Adrenal gland (tissue), 12 donors: ENCODE results near the gene SLC9A9. TPM values are rescaled to one million over a fixed set of nuclear protein-coding genes. Genes with fewer than 3 reads are reported as not detected.

ENCODE experiments used
- DNase-seq, 7 donors: peaks; one replicate each; pipeline ENCODE4 v3.0.0-alpha.2; 2019 to 2020
- H3K27ac ChIP-seq, 5 donors: fragments of 200-600 bp; sonication (generic) in 4 of 5; 1 replicate in 3 of 5; 2 replicates in 2 of 5; pipeline versions ENCODE4 v1.5.1 to v1.8.0; 2016 to 2020; ENCODE audit warnings: mild to moderate bottlenecking in 1 of 5
- H3K27me3 ChIP-seq: fragments of 200-600 bp; 2 replicates; pipeline ENCODE4 v1.8.0; 2021
- H3K36me3 ChIP-seq, 2 donors: fragments of 200-600 bp; replicated peaks in 1 of 2; 1 replicate in 1 of 2; 2 replicates in 1 of 2; pipeline versions ENCODE4 v1.5.1 to v1.8.0; 2018 to 2022
- H3K4me1 ChIP-seq, 2 donors: fragments of 200-600 bp; replicated peaks in 1 of 2; 1 replicate in 1 of 2; 2 replicates in 1 of 2; pipeline versions ENCODE4 v1.5.1 to v1.8.0; 2018 to 2021
- H3K4me3 ChIP-seq, 4 donors: fragments of 200-600 bp; sonication (generic) in 3 of 4; one replicate each; pipeline ENCODE4 v1.5.1; 2016 to 2018
- H3K9me3 ChIP-seq, 3 donors: fragments of 200-600 bp; sonication (generic) in 1 of 3; replicated peaks in 1 of 3; 1 replicate in 2 of 3; 2 replicates in 1 of 3; pipeline versions ENCODE4 v1.5.1 to v1.8.0; 2016 to 2021
- POLR2A ChIP-seq, 2 donors: fragments of 450-650 bp; IDR thresholded peaks; one replicate each; pipeline ENCODE4 v1.6.1; 2017; ENCODE audit warnings: antibody characterized with exemption in 2 of 2, mild to moderate bottlenecking in 2 of 2, moderate library complexity in 1 of 2
- WGBS, 4 donors: extraction: QIAGEN DNeasy Blood & Tissue Kit in 2 of 4; methylation state at CpG; one replicate each; pipeline versions ENCODE4 v1.1.5 to v1.1.7; 2013 to 2017; 5-methylcytosine and 5-hydroxymethylcytosine counted together
- intact Hi-C, 2 donors: fragments of 100-400 bp; cut with DNase I; formaldehyde crosslinking; loops; one replicate each; pipeline versions ENCODE4 v1.14.1 to v1.15.0; 2022 to 2023
- polyA plus RNA-seq, 3 donors: library from polyadenylated mRNA; stranded (reverse); fragments of 200-250 nt in 2 of 3; fragments of 350-450 nt in 1 of 3; fragmentation: Illumina TruSeq in 1 of 3; extraction: RNeasy Lipid Tissue Mini Kit (QIAGEN cat#74804) in 1 of 3; gene quantifications; one replicate each; pipeline ENCODE4 v1.2.3, GENCODE V29; 2013 to 2014
- total RNA-seq, 9 donors: library from RNA; depleted of rRNA in 4 of 9; stranded (reverse); fragments of >200 nt in 4 of 9; fragments of 120-200 nt in 1 of 9; fragmentation: NEBNext Ultra II Directional in 1 of 9; extraction: Animal tissue kit (Norgen Biotek cat#: 25700) in 1 of 9; gene quantifications; one replicate each; pipeline versions ENCODE4 v1.1.0 to v1.2.4, GENCODE V29; 2013 to 2023
- TF ChIP-seq, protein P1 (sequence below), 6 experiments: fragments of 450-650 bp in 4 of 6; fragments of 200-600 bp in 2 of 6; sonication (generic) in 1 of 6; IDR thresholded peaks; 1 replicate in 5 of 6; 2 replicates in 1 of 6; pipeline versions ENCODE4 v1.5.1 to v1.8.0; 2016 to 2021; ENCODE audit warnings: antibody characterized with exemption in 6 of 6, mild to moderate bottlenecking in 2 of 6, moderate library complexity in 1 of 6
- donor health status: healthy with polysubstance abuse.
- donor health status: Bipolar disorder and iron deficiency.
- donor health status: DM: yes; HTN: yes; CAD: no.
- donor health status: DM: no; HTN: no; CAD: no.
- donor health status: DM: no; HTN: no; CAD: no.
- donor health status: DM: yes; HTN: yes; CAD: no.

The SLC9A9 gene
- total and polyA plus RNA-seq, 12 donors, result 4.2 to 23.7 (median 13.5) TPM

DNA sequence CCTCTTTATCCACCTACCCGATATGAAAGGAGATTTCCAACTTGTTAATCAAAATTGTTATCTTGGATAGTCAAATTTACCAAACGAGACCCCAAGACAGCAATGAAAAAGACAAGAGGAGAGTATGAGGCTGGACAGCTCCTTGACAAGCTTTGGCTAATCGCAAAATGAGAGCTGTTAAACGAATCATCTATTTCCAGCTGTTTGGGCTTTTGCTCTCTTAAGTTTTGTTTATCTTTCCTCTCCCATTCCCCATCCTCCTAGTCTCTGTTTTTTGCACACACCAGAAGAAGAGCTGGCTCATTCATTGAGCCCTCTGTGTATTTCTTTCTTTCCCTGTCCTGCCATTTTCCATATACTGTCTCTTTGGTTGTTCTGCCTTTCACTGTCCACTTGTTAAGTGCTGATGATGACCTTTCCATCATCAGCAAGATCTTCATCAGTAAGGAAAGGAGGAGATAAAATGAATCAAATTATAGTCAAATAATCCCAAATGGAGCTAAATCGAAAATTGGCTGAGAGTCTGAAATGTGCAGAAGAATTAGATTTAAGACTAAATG is 161.6 kb downstream of the SLC9A9 start:
- intact Hi-C loops, result no loop called here
- Histone ChIP-seq H3K27me3 (no peaks in the 10 kb centered on the region), H3K4me1 (no peaks in the 10 kb centered on the region), H3K9me3 (no peaks in the 10 kb centered on the region), H3K4me3 (no peak overlapping the region), H3K36me3 (no peaks in the 10 kb centered on the region), H3K27ac (no peak overlapping the region)
- 59 to 81% (median 67%) methylated on average over 5 of the region's 5 CpGs for WGBS, 4 donors
- no peak for TF ChIP-seq POLR2A (IDR thresholded peaks at IDR 0.05)
- TF ChIP-seq, protein P1, sequence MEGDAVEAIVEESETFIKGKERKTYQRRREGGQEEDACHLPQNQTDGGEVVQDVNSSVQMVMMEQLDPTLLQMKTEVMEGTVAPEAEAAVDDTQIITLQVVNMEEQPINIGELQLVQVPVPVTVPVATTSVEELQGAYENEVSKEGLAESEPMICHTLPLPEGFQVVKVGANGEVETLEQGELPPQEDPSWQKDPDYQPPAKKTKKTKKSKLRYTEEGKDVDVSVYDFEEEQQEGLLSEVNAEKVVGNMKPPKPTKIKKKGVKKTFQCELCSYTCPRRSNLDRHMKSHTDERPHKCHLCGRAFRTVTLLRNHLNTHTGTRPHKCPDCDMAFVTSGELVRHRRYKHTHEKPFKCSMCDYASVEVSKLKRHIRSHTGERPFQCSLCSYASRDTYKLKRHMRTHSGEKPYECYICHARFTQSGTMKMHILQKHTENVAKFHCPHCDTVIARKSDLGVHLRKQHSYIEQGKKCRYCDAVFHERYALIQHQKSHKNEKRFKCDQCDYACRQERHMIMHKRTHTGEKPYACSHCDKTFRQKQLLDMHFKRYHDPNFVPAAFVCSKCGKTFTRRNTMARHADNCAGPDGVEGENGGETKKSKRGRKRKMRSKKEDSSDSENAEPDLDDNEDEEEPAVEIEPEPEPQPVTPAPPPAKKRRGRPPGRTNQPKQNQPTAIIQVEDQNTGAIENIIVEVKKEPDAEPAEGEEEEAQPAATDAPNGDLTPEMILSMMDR (IDR thresholded peaks at IDR 0.05), result no peak
- DNase-seq, result no peak

DNA sequence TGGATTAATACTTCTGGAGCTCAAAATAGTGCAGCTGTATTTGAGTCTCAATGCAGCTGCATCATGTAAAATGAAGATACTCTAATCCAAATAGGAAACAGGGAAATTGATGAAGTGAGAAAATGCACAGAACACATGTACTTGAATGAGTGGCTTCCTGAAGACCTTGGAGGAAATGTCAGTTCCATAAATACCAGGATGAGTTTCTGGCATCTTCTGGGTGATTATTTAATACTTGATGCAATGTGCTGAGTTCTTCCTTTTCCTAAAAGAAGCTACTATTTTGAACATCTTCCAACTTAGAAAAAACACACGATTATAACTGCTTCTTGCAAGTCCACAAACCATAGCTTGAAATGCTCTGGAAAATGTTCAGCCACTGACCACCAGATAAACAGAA is 162.8 kb downstream of the SLC9A9 start:
- 21 to 28% (median 25%) methylated on average over 1 of the region's 1 CpG for WGBS, 4 donors
- Histone ChIP-seq H3K4me1 (no peaks in the 10 kb centered on the region), H3K27me3 (no peaks in the 10 kb centered on the region), H3K4me3 (no peak overlapping the region), H3K36me3 (no peaks in the 10 kb centered on the region), H3K27ac (no peak overlapping the region), H3K9me3 (no peaks in the 10 kb centered on the region)
- no peak for DNase-seq
- intact Hi-C loops, result no loop called here
- TF ChIP-seq, protein P1 (IDR thresholded peaks at IDR 0.05), result no peak
- no peak for TF ChIP-seq POLR2A (IDR thresholded peaks at IDR 0.05)

DNA sequence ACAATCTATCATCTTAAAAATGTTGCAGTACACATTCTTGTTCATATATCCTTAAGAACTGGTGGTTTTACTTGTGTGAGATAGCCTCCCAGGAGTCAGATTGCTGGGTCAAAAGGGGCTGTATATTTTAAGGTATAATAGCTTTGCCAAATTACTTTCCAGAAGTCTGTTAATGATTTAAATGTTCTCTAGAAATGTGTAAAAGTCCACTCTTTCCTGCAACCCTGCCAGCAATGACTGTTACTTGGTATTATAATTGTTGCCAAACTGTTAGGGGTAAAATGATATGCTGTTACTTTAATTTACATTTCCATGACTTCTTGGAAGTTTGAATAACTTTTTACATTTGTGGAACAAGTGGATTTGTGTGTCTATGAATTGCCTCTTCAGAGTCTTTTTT is 170.8 kb downstream of the SLC9A9 start:
- intact Hi-C loops, result loop anchor here in 1 of 2 donors (10.0 kb wide), 1 partner anchor 623 kb away; no protein-coding TSS in a partner anchor
- Histone ChIP-seq H3K4me3 (no peak overlapping the region), H3K27me3 (no peaks in the 10 kb centered on the region), H3K36me3 (no peaks in the 10 kb centered on the region), H3K4me1 (peaks cover 3 to 6% of the 10 kb centered on the region in 2 donors), H3K27ac (no peak overlapping the region), H3K9me3 (no peaks in the 10 kb centered on the region)
- DNase-seq, result no peak
- TF ChIP-seq, protein P1 (IDR thresholded peaks at IDR 0.05), result no peak
- TF ChIP-seq POLR2A (IDR thresholded peaks at IDR 0.05), result no peak

DNA sequence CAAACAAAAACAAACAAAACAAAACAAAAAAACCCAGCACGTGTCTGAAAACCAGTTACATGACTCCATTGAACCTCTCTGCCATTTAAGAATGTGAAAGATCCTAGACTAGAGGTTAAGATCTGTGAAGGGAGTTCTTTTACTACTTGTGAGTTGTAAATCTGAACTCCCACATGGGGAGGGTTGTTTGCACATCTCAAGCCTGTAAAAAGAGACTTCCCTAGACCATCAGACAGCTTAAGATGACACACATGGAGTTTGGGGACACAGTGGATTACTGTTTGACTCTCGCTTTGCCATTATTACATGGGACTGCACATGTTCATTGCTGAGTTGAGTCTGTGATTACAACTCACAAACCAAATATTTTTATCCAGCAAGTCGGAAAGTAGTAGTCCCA is 171.5 kb downstream of the SLC9A9 start:
- DNase-seq, result no peak
- Histone ChIP-seq H3K4me1 (peaks cover 3 to 6% of the 10 kb centered on the region in 2 donors), H3K27ac (no peak overlapping the region), H3K9me3 (no peaks in the 10 kb centered on the region), H3K27me3 (no peaks in the 10 kb centered on the region), H3K36me3 (no peaks in the 10 kb centered on the region), H3K4me3 (no peak overlapping the region)
- intact Hi-C loops, result loop anchor here in 1 of 2 donors (10.0 kb wide), 1 partner anchor 622 kb away; no protein-coding TSS in a partner anchor
- 60 to 68% (median 67%) methylated on average over 3 of the region's 3 CpGs for WGBS, 4 donors
- TF ChIP-seq, protein P1 (IDR thresholded peaks at IDR 0.05), result no peak
- TF ChIP-seq POLR2A (IDR thresholded peaks at IDR 0.05), result no peak
